Vagina (tissue), 2 donors: ENCODE measurements around the gene ZSWIM6. TPM values are rescaled to one million over a fixed set of nuclear protein-coding genes. Genes with fewer than 3 reads are reported as not detected.
A peak's percentile ranks its signal among the peaks of the same experiment; 100 is the strongest.

Experiments used
- DNase-seq, 2 donors: peaks; one replicate each; pipeline ENCODE4 v3.0.0-alpha.2; 2017; ENCODE audit errors: extremely low spot score in 2 of 2
- H3K27ac ChIP-seq: fragments of 200-600 bp; sonication (generic); one replicate; pipeline ENCODE4 v1.5.1; 2019
- H3K27me3 ChIP-seq: fragments of 200-600 bp; sonication (generic); one replicate; pipeline ENCODE4 v1.5.1; 2019
- H3K36me3 ChIP-seq, 2 donors: fragments of 200-600 bp; sonication (generic); one replicate each; pipeline ENCODE4 v1.5.1; 2017 to 2019
- H3K4me1 ChIP-seq: fragments of 200-600 bp; sonication (generic); one replicate; pipeline ENCODE4 v1.5.1; 2019
- H3K4me3 ChIP-seq, 2 donors: fragments of 200-600 bp; sonication (generic); 1 replicate in 1 of 2; 2 replicates in 1 of 2; pipeline ENCODE4 v1.5.1; 2016 to 2019
- H3K9me3 ChIP-seq: fragments of 200-600 bp; sonication (generic); one replicate; pipeline ENCODE4 v1.5.1; 2019
- CTCF ChIP-seq, 3 experiments: fragments of 450-650 bp in 2 of 3; fragments of 200-600 bp in 1 of 3; sonication (generic) in 1 of 3; IDR thresholded peaks; one replicate each; pipeline ENCODE4 v1.5.1; 2017 to 2019; ENCODE audit warnings: antibody characterized with exemption in 3 of 3, mild to moderate bottlenecking in 2 of 3, moderate library complexity in 2 of 3
- POLR2A ChIP-seq, 2 donors: fragments of 450-650 bp; IDR thresholded peaks; one replicate each; pipeline ENCODE4 v1.6.1; 2017; ENCODE audit warnings: antibody characterized with exemption in 2 of 2, mild to moderate bottlenecking in 2 of 2, moderate library complexity in 2 of 2
- POLR2AphosphoS5 ChIP-seq, 2 donors: sonication (generic); formaldehyde crosslinking; IDR thresholded peaks; one replicate each; pipeline ENCODE4 v1.9.0; 2017; ENCODE audit warnings: antibody characterized with exemption in 2 of 2, mild to moderate bottlenecking in 2 of 2, low read depth in 1 of 2; ENCODE audit not compliant: insufficient read depth in 1 of 2
- intact Hi-C: fragments of 100-400 bp; cut with DNase I; formaldehyde crosslinking; loops from one replicate; pipeline ENCODE4 v1.15.1; 2023
- total RNA-seq: library from RNA; depleted of rRNA; stranded (reverse); fragments of >200 nt; gene quantifications from one replicate; pipeline ENCODE4 v1.2.3, GENCODE V29; 2016

The ZSWIM6 gene
- total RNA-seq, 1 donor from 2014 or later = 16.7 TPM

GRCh38 chr5:61293873-61294272, 38.2 kb upstream of the ZSWIM6 start:
- no peak overlapping the region for H3K4me3 ChIP-seq
- intact Hi-C loops = no loop called here
- H3K9me3 ChIP-seq = no peaks in the 10 kb centered on the region
- H3K27ac ChIP-seq = no peak overlapping the region
- no peaks in the 10 kb centered on the region for H3K36me3 ChIP-seq
- no peaks in the 10 kb centered on the region for H3K27me3 ChIP-seq
- no peak for DNase-seq
- no peak for TF ChIP-seq CTCF (IDR thresholded peaks at IDR 0.05)
- no peak for TF ChIP-seq POLR2A (IDR thresholded peaks at IDR 0.05)
- TF ChIP-seq POLR2AphosphoS5 (IDR thresholded peaks at IDR 0.05; ENCODE audit: insufficient read depth in 1 of 2, low read depth in 1 of 2) = no peak
- peaks cover 10% of the 10 kb centered on the region for H3K4me1 ChIP-seq

- DNase-seq = no peak
- Histone ChIP-seq H3K4me3 (no peak overlapping the region), H3K36me3 (no peaks in the 10 kb centered on the region), H3K27ac (no peak overlapping the region), H3K4me1 (peaks cover 11% of the 10 kb centered on the region), H3K27me3 (no peaks in the 10 kb centered on the region), H3K9me3 (no peaks in the 10 kb centered on the region)
- intact Hi-C loops = no loop called here
- TF ChIP-seq POLR2AphosphoS5 (IDR thresholded peaks at IDR 0.05; ENCODE audit: insufficient read depth in 1 of 2, low read depth in 1 of 2) = no peak
- no peak for TF ChIP-seq POLR2A (IDR thresholded peaks at IDR 0.05)
- no peak for TF ChIP-seq CTCF (IDR thresholded peaks at IDR 0.05)
Observed at GRCh38 chr5:61295365-61295764, 36.7 kb upstream of the ZSWIM6 start.

- H3K36me3 ChIP-seq = no peaks in the 10 kb centered on the region
- no peak for DNase-seq
- intact Hi-C loops = no loop called here
- H3K4me3 ChIP-seq = no peak overlapping the region
- no peak for TF ChIP-seq POLR2A (IDR thresholded peaks at IDR 0.05)
- no peak for TF ChIP-seq CTCF (IDR thresholded peaks at IDR 0.05)
- TF ChIP-seq POLR2AphosphoS5 (IDR thresholded peaks at IDR 0.05; ENCODE audit: insufficient read depth in 1 of 2, low read depth in 1 of 2) = no peak
- no peak overlapping the region for H3K27ac ChIP-seq
- H3K4me1 ChIP-seq = peaks cover 31% of the 10 kb centered on the region
- H3K9me3 ChIP-seq = no peaks in the 10 kb centered on the region
- H3K27me3 ChIP-seq = no peaks in the 10 kb centered on the region
Observed at GRCh38 chr5:61298066-61298465, 34.0 kb upstream of the ZSWIM6 start.

DNA sequence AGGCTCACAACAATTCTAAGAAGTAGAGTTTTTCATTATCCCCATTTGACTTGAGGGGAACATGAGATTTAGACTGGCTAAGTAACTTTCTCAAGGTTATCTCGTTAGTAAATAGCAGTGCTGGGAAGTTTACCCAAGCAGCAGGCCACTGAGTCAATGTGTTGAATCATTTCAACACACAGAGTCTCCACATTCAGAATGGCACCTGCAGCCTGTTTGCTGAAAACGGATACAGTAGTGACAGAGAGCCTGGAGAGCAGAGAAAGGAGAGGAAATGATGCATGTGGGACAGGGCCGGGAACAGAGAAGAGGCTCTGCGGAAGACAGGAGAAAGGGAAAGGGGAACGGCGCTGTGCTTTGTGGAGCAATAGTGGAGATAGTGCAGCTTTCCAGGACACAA, 33.5 kb upstream of the ZSWIM6 start:
- no peak for TF ChIP-seq POLR2A (IDR thresholded peaks at IDR 0.05)
- no peak for TF ChIP-seq POLR2AphosphoS5 (IDR thresholded peaks at IDR 0.05; ENCODE audit: insufficient read depth in 1 of 2, low read depth in 1 of 2)
- no peak for TF ChIP-seq CTCF (IDR thresholded peaks at IDR 0.05)
- Histone ChIP-seq H3K27ac (no peak overlapping the region), H3K9me3 (no peaks in the 10 kb centered on the region), H3K4me3 (no peak overlapping the region), H3K36me3 (no peaks in the 10 kb centered on the region), H3K27me3 (no peaks in the 10 kb centered on the region), H3K4me1 (peaks cover 31% of the 10 kb centered on the region)
- intact Hi-C loops = no loop called here
- peak in 1 of 2 donors; percentile 49 for DNase-seq

DNA sequence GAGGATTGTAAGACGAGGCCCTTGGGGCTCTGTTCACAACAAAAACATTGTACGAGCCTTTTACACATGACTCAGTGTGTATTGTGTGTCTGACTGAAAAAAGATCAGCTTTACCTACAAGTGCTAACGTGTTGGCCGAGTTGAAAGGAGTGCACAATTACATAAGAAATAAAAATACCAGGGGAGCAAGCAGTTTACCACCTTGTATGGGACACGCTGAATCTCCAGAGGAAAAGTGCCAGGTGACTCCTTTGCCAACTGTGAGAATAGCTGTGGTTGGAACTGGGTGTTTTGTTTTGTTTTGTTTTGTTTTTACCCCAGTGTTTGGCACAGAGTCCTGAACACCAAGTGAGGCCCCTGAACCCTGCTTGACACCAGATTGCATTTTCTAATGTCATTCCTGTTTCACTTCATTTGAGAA, 32.8 kb upstream of the ZSWIM6 start:
- intact Hi-C loops = no loop called here
- no peaks in the 10 kb centered on the region for H3K9me3 ChIP-seq
- TF ChIP-seq POLR2AphosphoS5 (IDR thresholded peaks at IDR 0.05; ENCODE audit: insufficient read depth in 1 of 2, low read depth in 1 of 2) (peak in 1 of 2 donors; percentile 71), POLR2A (IDR thresholded peaks at IDR 0.05) (no peak)
- H3K36me3 ChIP-seq = no peaks in the 10 kb centered on the region
- H3K4me1 ChIP-seq = peaks cover 31% of the 10 kb centered on the region
- no peaks in the 10 kb centered on the region for H3K27me3 ChIP-seq
- H3K4me3 ChIP-seq = no peak overlapping the region
- peak in 1 of 2 donors; percentile 79 for DNase-seq
- H3K27ac ChIP-seq = no peak overlapping the region
